Ovary (tissue), 3 donors: ENCODE measurements around the gene RRAS2.

Source experiments
- CTCF ChIP-seq, 3 donors: fragments of 450-650 bp in 2 of 3; fragments of 200-600 bp in 1 of 3; IDR thresholded peaks; one replicate each; pipeline versions ENCODE4 v1.5.1 to v1.8.0; 2016 to 2022; ENCODE audit warnings: antibody characterized with exemption in 3 of 3, mild to moderate bottlenecking in 1 of 3
- POLR2A ChIP-seq: fragments of 450-650 bp; IDR thresholded peaks from one replicate; pipeline ENCODE4 v1.6.1; 2017; ENCODE audit warnings: antibody characterized with exemption, mild to moderate bottlenecking, moderate library complexity
- donor health status: DM: no; HTN: no; CAD: no.

GRCh38 chr11:14331476-14332136 lies 27.4 kb downstream of the RRAS2 start:
- TF ChIP-seq CTCF (IDR thresholded peaks at IDR 0.05) (no peak), POLR2A (no peak)
